Stimulated activated CD4-positive, alpha-beta T cell treated with anti-CD3 and anti-CD28 coated beads, Interleukin-15, amount 100 ng/mL, for 1 hour (primary cell): ENCODE measurements around the gene BBX.

ENCODE experiments used
- DNase-seq, 2 donors: peaks; one replicate each; pipeline ENCODE4 v3.0.0-alpha.2; 2020; ENCODE audit warnings: low read depth in 1 of 2, low spot score in 1 of 2

The BBX gene

GRCh38 chr3:107598926-107599771, 76.4 kb downstream of the BBX start:
- peak in 1 of 2 donors; percentile 6 for DNase-seq

DNA sequence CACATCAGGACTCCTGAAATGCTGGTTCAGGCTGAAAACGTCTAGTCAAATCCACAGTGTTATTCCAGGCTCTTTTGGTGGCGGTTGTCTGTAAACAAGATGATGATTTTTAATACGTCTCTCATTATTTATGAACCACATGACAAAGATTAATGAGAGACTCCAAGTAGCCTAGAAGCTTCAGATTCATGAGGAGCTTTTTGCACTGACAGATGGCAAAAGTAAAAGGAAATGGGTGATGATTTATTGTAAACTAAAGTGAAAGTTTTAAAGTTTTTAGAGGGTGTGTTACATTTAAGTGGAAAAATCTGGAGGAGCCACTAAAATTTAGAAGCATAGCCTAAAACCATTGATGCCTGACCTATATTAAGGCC, 77.0 kb downstream of the BBX start:
- no peak for DNase-seq

- no peak for DNase-seq
These were observed 78.0 kb downstream of the BBX start for GRCh38 chr3:107600780-107601179.

DNA sequence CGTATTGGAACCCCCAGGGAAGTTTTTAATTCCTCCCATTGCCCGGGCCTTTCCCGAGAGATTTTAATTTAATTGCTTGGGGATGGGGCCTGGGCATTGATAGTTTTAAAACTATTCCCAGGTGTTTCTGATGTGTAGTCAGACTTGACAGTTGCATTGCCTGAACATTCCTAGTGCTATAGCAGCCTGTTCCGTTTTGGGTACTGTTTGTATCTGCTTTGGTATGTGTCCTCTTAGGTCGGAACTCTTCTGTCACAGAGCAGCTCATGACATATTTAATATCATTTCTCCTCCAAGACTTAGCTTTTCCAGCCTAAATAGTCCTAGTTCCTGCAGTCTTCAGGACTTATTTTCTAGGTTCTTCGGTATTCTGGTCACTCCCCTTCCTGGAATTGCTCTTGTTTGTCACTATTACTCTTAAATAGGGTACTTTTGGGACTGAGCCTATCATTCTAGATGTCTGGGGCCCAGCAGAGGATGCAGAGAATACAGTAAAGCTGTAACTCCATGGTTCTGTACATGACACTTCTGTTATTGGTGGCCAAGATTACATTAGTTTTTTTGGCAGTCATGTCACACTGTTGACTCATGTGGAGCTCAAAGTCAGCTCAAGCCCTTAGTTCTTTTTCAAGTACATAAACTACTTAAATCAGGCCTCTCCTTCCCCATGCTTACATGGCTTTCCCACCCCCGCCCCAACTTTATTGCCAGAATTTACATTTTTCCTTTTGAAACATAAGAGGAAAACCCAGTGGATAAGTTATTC, 81.5 kb downstream of the BBX start:
- no peak for DNase-seq

- no peak for DNase-seq
These were observed 89.2 kb downstream of the BBX start for GRCh38 chr3:107611775-107612469.

GRCh38 chr3:107612664-107613084, 89.9 kb downstream of the BBX start:
- DNase-seq: no peak

- DNase-seq: no peak
These were observed 96.8 kb downstream of the BBX start for GRCh38 chr3:107619549-107619948.

DNA sequence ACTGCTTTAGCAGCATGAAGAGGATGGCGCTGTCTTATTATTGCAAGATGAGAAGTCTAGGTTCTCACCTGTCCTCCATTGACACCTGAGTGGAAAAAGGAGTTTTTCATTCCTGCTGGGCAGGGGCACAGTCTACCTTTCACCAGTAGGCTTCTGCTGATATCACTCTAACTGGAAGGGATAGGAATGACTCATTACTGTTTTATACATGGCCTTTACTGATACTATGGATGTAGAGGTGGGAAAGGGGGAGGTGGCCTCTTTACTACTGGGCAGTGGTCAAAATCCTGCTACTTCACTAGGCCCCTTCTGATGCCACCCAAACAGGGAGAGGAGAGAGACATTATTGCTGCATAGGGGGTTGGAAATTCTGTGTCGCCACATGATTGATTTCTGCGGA, 97.8 kb downstream of the BBX start:
- no peak for DNase-seq

DNA sequence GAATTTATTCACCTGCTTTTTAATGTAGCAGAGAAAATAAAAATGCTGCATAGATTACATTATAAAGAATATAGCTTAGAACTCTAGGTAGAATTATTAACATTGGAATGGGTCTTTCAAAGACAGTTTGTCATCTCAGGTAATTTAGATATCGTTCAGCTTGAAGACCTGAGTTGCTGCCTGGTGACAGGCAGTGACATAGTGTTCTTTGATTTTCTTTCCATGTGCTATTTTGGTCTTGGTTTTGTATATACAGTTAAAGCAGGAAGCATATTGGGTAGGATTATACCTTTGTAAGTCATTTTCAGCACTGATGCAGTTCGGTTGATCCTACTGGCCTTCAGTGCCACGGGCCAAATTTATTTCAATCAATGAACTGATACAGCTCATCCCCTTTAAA, 98.7 kb downstream of the BBX start:
- no peak for DNase-seq

GRCh38 chr3:107627962-107628542, 105.3 kb downstream of the BBX start:
- no peak for DNase-seq

GRCh38 chr3:107629566-107629965, 106.8 kb downstream of the BBX start:
- DNase-seq: no peak

DNA sequence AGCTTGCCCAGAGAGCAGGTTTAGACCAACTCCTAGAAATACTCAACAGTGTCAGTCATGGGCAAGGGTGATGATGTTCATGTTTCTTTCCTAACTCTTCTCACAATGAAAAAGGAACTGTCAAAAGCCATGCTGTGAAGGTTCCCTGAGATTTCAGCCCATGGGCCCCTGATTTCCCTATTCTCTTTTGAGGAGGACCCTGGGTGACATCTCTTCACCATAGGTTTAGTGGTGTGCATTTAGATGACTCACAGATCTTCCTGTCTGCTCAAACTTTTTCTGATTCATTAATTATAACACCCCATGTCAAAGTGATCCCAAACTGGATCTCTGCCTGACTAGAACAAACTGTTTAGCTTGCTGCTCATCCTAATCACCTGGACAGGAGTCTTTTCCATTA, 108.0 kb downstream of the BBX start:
- no peak for DNase-seq

DNA sequence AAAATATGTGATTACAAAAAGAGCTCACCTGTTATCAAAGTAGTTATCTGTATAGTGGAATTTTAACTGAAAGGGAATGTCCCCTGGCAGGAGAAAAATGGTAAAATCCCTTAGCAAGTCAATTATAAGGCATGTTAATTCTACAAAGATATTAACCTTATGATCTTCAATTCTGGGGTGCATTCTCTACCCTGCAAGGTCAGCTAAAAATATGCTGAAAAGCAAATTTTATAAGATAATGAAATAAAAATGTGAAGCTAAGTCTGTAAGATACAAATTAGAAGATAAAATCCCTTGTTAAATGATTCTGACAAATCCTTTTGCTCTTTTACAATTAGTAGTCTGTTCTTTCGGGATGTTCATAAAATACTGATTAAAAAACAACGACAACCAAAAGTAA, 109.8 kb downstream of the BBX start:
- no peak for DNase-seq

GRCh38 chr3:107633327-107634098, 110.8 kb downstream of the BBX start:
- no peak for DNase-seq

DNA sequence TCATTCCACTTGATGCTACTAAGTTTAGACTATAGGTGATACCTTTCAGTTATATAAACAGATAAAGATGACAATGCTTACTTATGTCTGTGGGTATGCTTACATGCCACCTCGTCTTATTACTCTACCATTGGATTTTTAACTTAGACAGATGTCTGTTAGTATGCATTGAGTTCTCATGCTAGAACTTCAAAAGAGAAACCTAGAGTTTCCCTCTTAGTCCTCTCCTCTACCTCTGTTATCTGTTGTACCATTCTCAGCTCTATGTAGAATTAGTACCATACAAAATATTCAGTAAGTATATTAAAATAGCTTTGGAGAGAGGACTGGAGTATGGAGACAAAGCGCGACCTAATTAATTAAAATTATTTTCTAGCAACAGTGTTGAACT, 111.3 kb downstream of the BBX start:
- no peak for DNase-seq

DNA sequence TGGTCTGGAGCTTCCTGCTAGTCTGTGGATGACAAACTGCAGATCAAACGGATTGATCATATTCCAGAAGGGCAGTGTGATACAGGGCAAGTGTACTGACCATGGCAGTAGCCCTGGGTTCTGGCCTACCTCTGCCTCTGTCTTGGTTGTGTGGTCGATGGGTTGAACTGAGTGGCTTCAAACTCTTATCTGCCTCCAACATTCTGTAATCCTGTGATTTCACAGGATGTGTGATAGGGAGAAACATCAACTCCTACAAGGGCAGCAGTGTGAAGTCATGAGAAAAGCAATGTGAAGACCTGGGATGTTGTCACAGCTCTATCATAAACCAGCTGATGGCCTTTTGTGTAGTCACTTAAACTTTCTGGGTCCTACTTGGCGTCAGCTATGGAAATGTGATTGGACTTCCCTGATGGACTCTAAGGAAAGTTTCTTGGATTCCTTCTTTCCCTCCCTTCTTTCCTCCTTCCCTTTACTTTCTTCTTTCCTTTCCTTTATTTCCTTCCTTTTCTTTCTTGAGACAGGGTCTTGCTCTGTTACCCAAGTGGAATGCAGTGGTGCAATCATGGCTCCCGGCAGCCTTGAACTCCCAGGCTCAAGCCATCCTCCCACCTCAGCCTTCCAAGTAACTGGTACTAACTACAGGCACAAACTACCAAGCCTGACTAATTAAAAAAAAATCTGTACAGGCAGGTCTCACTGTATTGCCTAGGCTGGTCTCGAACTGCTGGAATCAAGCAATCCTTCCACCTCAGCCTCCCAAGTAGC, 114.8 kb downstream of the BBX start:
- no peak for DNase-seq

DNA sequence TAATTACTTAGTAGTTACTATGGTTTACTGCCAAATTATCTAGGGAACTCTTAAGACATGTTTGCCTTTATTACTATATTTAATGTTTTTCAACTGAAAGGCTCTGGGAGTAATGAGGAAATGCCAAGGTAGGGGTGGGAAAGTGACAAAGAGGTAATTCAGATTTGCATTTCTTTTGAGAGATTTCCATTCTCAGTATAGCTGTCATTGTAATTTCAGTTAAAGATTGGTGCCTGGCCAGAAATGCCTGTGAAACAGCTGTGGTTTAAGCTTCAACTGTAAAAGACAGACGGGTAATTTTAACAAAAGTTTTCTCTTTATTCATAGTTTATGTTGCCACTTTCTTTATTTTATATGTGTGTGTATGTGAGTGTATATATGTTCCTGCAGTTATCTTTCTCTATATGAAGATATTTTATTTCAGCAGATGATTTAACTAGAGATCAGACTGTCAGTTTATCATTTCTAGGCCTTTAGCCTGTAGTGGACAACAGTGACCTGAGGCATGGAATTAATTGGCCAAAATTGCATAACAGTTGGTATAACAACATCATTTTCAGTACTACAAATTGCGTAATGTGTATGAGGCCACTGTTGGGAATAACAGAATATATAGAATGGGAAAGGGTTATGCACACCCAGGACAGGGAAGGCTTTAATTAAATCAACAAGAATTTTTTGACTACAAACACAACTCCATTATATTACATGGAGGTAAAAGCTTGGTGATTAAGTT, 119.0 kb downstream of the BBX start:
- no peak for DNase-seq

GRCh38 chr3:107643038-107643883, 120.5 kb downstream of the BBX start:
- no peak for DNase-seq
